ENCODE results near the gene RFX3.

The RFX3 gene

DNA sequence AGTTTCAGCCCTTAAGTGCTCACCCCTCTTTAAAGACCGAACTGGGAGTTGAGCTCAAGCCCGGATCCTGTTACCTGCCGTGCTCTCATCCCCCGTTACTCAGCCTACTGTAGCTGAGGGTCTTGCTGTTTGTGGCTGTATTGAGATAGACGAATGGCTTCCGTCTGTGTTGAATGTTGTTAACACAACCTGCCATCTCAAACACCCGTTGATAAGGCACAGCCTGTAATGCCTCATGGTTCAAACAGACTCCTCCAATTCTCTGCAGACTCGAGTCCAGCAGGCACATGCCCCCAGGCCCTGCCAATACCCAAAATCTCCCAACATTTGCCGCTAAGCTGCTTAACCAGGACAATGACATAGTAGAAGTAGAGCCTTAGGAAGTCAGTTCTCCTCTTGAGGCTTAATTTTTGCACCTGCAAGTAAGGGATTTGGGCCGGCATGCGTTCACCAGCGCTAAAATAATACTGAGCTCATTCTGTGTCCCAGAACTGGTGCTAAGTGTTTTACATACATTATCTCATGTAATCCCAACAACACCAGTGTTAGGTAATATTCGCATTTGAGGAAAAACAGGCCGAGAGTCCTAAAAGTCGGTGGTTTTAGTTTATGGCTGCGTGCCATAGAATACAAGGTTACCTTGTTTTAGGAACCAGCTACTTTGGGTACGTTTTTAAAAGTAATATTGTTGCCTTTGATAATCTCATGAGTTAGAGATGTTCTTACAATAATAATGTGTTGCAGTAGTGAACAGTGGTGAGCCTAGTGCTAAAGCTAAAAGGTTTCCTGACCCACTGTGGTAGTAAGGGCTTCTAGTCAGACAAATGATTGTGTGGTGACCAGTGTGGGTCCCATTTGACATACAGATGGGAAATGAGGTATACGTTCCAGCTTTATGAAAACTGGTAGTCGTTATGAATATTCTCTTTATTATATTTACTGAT, 1.5 kb upstream of the RFX3 start:
- peaks cover 6% of the 10 kb centered on the region; the same call in 1 of the 2 replicates for H3K36me3 ChIP-seq (ENCODE audit: control insufficient read depth, insufficient read depth, low read length)
- H3K27ac ChIP-seq (ENCODE audit: low read depth, low read length): peak overlapping the region; percentile 99

DNA sequence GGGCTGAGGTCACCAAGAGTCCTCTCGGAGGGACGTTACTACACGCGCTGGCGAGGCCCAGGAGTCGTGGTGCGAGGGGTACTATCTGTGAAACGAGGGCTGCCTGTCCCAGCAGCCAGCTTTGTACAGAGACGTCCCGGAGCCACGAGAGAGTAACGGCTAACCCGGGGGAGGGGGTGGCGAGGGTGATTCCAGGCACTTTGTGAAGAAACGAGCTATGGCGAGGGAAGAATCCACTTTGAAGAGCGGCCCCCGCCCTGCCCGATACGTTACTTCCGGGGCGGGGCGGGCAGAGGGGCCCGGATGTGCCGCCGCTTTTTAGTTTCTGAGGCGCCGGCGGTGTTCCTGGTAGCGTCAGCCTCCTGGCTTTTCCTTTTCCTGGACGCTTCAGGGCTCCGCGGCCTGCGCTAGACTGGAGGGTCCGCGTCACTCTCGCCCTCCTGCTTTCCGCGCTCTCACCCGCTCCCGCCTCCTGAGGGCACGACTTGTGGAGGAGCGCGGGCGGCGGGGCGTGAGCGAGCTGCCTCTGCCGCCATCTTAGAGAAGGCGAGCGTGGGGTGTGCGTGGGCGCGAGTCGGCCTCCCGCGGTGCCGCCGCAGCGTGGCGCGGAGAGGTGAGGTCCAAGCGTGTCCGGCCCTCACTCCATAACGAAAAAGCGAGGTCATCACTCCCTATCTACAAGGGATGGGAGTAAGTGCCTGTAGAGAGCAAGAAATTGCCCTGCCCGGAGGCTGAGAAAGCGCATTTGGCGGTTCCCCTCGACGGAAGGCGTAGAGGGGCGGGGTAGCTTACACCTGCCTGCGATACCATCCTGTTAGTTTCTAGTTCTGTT, 580 bp upstream of the RFX3 start:
- Histone ChIP-seq H3K9me3 (ENCODE audit: control insufficient read depth, insufficient read depth, low read depth, low read length) (no peaks in the 10 kb centered on the region), H3K36me3 (ENCODE audit: control insufficient read depth, insufficient read depth, low read length) (peaks cover 6% of the 10 kb centered on the region; the same call in 1 of the 2 replicates), H3K27ac (ENCODE audit: low read depth, low read length) (peak overlapping the region; percentile 99), H3K9ac (ENCODE audit: low read length) (peak overlapping the region; percentile 99), H3K27me3 (ENCODE audit: control insufficient read depth, insufficient read depth, low read length) (no peaks in the 10 kb centered on the region), H3K4me3 (ENCODE audit: low read depth, low read length) (peak overlapping the region; percentile 99), H3K4me1 (ENCODE audit: control insufficient read depth, insufficient read depth, low read length) (peaks cover 14% of the 10 kb centered on the region)

More for the DNA sequence above, 1.5 kb upstream of the RFX3 start:
- H3K4me1 ChIP-seq (ENCODE audit: control insufficient read depth, insufficient read depth, low read length): peaks cover 14% of the 10 kb centered on the region
- H3K4me3 ChIP-seq (ENCODE audit: low read depth, low read length): peak overlapping the region; percentile 99
- H3K9me3 ChIP-seq (ENCODE audit: control insufficient read depth, insufficient read depth, low read depth, low read length): no peaks in the 10 kb centered on the region
- H3K27me3 ChIP-seq (ENCODE audit: control insufficient read depth, insufficient read depth, low read length): no peaks in the 10 kb centered on the region
- peak overlapping the region; percentile 99 for H3K9ac ChIP-seq (ENCODE audit: low read length)

GRCh38 chr9:3525096-3525835, 535 bp downstream of the RFX3 start:
- Histone ChIP-seq H3K27ac (ENCODE audit: low read depth, low read length) (peak overlapping the region; percentile 55; the same call in 1 of the 2 replicates), H3K9me3 (ENCODE audit: control insufficient read depth, insufficient read depth, low read depth, low read length) (no peaks in the 10 kb centered on the region)

GRCh38 chr9:3521966-3522365, 3.8 kb downstream of the RFX3 start:
- H3K27ac ChIP-seq (ENCODE audit: low read depth, low read length): no peak overlapping the region

More at GRCh38 chr9:3525096-3525835, 535 bp downstream of the RFX3 start:
- Histone ChIP-seq H3K27me3 (ENCODE audit: control insufficient read depth, insufficient read depth, low read length) (no peaks in the 10 kb centered on the region), H3K4me3 (ENCODE audit: low read depth, low read length) (peak overlapping the region; percentile 99), H3K36me3 (ENCODE audit: control insufficient read depth, insufficient read depth, low read length) (no peaks in the 10 kb centered on the region), H3K4me1 (ENCODE audit: control insufficient read depth, insufficient read depth, low read length) (peaks cover 20% of the 10 kb centered on the region), H3K9ac (ENCODE audit: low read length) (peak overlapping the region; percentile 81)

DNA sequence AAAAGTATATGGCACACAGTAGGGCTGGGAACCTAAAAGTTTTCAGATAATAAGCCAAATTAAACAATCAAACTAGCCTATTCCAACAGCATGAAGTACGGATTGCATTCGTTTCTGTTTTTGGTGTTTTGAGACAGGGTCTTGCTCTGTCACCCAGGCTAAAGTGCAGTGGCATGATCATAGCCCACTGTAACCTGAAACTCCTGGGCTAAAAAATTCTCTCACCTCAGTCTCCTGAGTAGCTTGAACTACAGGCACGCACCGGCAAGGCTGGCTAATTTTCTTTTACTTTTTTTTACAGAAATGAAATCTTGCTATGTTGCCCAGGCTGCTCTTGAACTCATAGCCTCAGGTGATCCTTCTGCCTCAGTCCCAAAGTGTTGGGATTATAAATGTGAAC, 5.2 kb downstream of the RFX3 start:
- Histone ChIP-seq H3K36me3 (ENCODE audit: control insufficient read depth, insufficient read depth, low read length) (no peaks in the 10 kb centered on the region), H3K27me3 (ENCODE audit: control insufficient read depth, insufficient read depth, low read length) (no peaks in the 10 kb centered on the region), H3K4me1 (ENCODE audit: control insufficient read depth, insufficient read depth, low read length) (peaks cover 6% of the 10 kb centered on the region), H3K4me3 (ENCODE audit: low read depth, low read length) (no peak overlapping the region), H3K9ac (ENCODE audit: low read length) (no peak overlapping the region), H3K9me3 (ENCODE audit: control insufficient read depth, insufficient read depth, low read depth, low read length) (no peaks in the 10 kb centered on the region), H3K27ac (ENCODE audit: low read depth, low read length) (no peak overlapping the region)

More at GRCh38 chr9:3521966-3522365, 3.8 kb downstream of the RFX3 start:
- no peaks in the 10 kb centered on the region for H3K9me3 ChIP-seq (ENCODE audit: control insufficient read depth, insufficient read depth, low read depth, low read length)
- H3K4me1 ChIP-seq (ENCODE audit: control insufficient read depth, insufficient read depth, low read length): peaks cover 6% of the 10 kb centered on the region
- no peaks in the 10 kb centered on the region for H3K36me3 ChIP-seq (ENCODE audit: control insufficient read depth, insufficient read depth, low read length)
- H3K27me3 ChIP-seq (ENCODE audit: control insufficient read depth, insufficient read depth, low read length): no peaks in the 10 kb centered on the region
- no peak overlapping the region for H3K4me3 ChIP-seq (ENCODE audit: low read depth, low read length)
- no peak overlapping the region for H3K9ac ChIP-seq (ENCODE audit: low read length)

DNA sequence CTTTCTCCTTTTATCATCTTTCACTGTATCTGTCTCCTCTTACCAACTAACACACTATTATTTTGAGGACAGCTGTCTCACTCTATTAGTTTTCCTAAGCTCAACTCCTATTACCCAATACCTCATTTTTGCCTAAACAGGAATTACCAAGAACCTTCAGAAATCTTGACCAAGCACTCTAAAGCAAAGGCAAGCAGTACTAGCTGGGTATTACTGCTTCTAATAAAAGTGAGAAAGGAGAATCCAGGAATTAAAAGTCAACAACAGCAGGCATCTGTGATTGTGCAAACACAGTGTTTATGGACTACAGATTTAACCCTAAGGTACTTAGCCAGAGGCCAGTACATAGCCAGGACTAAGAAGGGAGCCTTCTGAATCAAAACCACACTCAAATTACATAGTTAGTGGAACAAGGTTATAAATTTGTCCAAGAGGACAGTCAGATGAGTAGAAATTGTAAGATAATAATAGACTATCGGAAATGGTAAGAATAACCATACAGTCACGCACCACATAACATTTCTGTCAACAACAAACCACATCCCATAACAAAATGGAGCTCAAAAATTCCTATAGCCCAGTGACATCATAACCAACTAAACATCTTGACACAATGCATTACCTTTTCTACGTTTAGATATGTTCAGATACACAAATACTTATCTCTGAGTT, 8.3 kb downstream of the RFX3 start:
- no peaks in the 10 kb centered on the region for H3K36me3 ChIP-seq (ENCODE audit: control insufficient read depth, insufficient read depth, low read length)
- H3K9ac ChIP-seq (ENCODE audit: low read length): no peak overlapping the region
- H3K9me3 ChIP-seq (ENCODE audit: control insufficient read depth, insufficient read depth, low read depth, low read length): no peaks in the 10 kb centered on the region
- H3K27me3 ChIP-seq (ENCODE audit: control insufficient read depth, insufficient read depth, low read length): no peaks in the 10 kb centered on the region
- peaks cover 6% of the 10 kb centered on the region; the same call in 1 of the 2 replicates for H3K4me1 ChIP-seq (ENCODE audit: control insufficient read depth, insufficient read depth, low read length)
- H3K27ac ChIP-seq (ENCODE audit: low read depth, low read length): no peak overlapping the region
- no peak overlapping the region for H3K4me3 ChIP-seq (ENCODE audit: low read depth, low read length)

- no peaks in the 10 kb centered on the region for H3K36me3 ChIP-seq (ENCODE audit: control insufficient read depth, insufficient read depth, low read length)
- no peak overlapping the region for H3K4me3 ChIP-seq (ENCODE audit: low read depth, low read length)
- no peak overlapping the region for H3K9ac ChIP-seq (ENCODE audit: low read length)
- peaks cover 6% of the 10 kb centered on the region for H3K4me1 ChIP-seq (ENCODE audit: control insufficient read depth, insufficient read depth, low read length)
- H3K27ac ChIP-seq (ENCODE audit: low read depth, low read length): no peak overlapping the region
- H3K9me3 ChIP-seq (ENCODE audit: control insufficient read depth, insufficient read depth, low read depth, low read length): no peaks in the 10 kb centered on the region
- H3K27me3 ChIP-seq (ENCODE audit: control insufficient read depth, insufficient read depth, low read length): no peaks in the 10 kb centered on the region
Measured at GRCh38 chr9:3516667-3517330, 9.0 kb downstream of the RFX3 start.

DNA sequence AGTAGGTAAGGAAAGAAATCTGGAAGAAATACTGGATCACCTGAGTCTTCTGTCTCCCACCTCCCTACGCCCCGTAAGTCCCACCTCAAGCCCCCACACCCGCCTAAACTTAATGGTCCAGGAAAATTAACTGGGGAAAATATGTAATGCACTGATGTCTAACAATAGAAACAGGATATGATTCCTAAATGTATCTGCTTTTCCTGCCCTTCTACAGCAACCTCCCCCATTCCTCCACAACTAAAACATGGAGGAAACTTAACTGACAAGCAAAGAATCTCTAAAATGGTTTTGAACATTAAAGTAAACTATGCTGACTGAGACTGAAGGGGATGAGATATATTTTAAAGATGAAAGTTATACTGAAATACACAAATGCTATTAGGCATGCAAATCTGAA, 10.4 kb downstream of the RFX3 start:
- Histone ChIP-seq H3K27ac (ENCODE audit: low read depth, low read length) (no peak overlapping the region), H3K9me3 (ENCODE audit: control insufficient read depth, insufficient read depth, low read depth, low read length) (no peaks in the 10 kb centered on the region), H3K4me3 (ENCODE audit: low read depth, low read length) (no peak overlapping the region), H3K4me1 (ENCODE audit: control insufficient read depth, insufficient read depth, low read length) (peaks cover 6% of the 10 kb centered on the region), H3K27me3 (ENCODE audit: control insufficient read depth, insufficient read depth, low read length) (no peaks in the 10 kb centered on the region), H3K36me3 (ENCODE audit: control insufficient read depth, insufficient read depth, low read length) (no peaks in the 10 kb centered on the region), H3K9ac (ENCODE audit: low read length) (no peak overlapping the region)

DNA sequence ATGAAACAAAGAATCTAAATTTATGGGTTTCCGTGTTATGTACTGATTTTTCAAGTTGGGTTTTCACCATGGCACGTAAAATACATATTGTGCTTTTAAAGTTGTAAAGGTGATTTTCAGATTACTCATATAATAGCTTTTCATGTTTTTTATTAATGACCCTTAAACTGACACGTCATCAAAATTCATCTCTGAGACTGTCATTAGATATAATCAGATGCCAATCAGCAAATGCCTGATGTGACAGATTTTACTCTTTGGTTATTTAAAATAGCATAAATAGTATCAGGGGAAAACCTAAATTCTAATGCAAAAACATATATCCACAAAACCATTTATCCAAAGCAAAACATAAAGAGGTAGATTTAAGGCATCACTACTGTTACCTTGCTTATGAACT, 11.0 kb downstream of the RFX3 start:
- no peak overlapping the region for H3K9ac ChIP-seq (ENCODE audit: low read length)
- no peak overlapping the region for H3K27ac ChIP-seq (ENCODE audit: low read depth, low read length)
- peaks cover 11% of the 10 kb centered on the region for H3K4me1 ChIP-seq (ENCODE audit: control insufficient read depth, insufficient read depth, low read length)
- no peaks in the 10 kb centered on the region for H3K27me3 ChIP-seq (ENCODE audit: control insufficient read depth, insufficient read depth, low read length)
- H3K9me3 ChIP-seq (ENCODE audit: control insufficient read depth, insufficient read depth, low read depth, low read length): no peaks in the 10 kb centered on the region
- no peak overlapping the region for H3K4me3 ChIP-seq (ENCODE audit: low read depth, low read length)
- no peaks in the 10 kb centered on the region for H3K36me3 ChIP-seq (ENCODE audit: control insufficient read depth, insufficient read depth, low read length)
